Measurements from ENCODE around the gene BGN.

The BGN gene
- 0 reads per million in 4 experiments for total RNA-seq

DNA sequence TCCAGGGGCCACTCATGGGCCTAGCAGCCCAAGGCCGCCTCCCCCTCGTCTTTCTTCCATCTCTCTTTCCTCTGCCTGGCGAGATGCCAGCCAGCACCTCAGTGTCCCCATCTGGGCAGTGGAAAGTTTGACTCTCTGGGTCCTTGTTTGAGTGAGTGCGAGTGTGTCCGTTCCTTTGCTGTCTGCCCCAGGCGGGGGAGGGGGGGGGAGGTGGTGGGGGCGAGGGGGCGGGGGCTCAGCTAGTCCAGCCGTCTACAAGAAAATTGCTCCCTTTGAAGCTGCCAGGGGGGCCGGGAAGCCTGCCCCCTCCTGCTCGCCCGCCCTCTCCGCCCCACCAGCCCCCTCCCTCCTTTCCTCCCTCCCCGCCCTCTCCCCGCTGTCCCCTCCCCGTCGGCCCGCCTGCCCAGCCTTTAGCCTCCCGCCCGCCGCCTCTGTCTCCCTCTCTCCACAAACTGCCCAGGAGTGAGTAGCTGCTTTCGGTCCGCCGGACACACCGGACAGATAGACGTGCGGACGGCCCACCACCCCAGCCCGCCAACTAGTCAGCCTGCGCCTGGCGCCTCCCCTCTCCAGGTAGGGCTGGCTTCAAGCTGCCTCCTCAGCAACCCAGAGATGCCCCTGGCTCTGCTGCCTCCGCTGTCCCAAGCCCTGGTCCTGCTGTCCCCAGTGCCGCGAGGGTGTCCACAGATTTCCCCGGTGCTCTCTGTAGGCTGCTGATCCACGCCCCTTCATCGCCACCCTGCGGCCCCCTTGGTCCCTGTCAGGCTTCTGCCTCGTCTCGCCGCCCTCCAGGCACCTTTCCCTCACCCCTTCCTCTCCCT, at the start of gene BGN:
BGN (plus strand) TSS at position 440 of the 821 bp plus-strand sequence. CDS start 9,652 bp downstream, outside the sequence.
- no peak for DNase-seq

DNA sequence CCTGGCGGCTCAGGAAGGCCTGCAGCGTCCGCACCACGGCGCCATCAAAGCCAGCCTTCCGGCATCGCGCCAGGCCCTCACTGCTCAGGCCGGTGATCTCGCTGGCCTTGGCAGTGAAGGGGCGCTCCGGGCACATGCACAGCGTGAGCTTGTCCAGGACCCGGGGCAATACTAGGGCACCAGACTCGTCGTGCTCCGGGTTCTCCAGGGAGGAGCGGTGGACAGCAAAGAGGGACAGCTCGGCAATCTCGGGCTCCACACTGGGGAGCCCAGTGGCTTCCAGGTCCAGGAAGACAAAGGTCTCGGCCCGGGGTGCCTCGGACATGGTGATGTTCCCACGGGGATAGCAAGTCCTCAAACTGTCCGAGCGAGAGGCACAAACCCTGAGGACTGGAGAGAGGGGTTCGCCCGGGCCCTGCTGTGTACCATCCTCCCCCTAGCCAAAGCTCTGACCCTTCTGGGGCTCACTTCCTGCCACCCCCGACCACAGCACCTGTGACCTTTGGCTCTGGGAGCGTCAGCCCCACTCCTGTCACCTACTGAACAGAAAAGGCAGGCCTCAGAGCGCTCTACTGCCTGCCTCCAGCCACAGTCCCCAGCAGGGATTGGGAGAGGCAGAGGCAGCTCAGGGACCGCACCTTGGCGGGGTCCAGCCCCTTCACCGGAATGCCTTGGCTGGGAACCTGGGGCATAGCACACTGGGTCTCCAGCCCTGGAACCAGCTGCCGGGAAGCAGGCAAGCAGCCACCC, 49.5 kb upstream of the BGN start:
- no peak for DNase-seq

DNA sequence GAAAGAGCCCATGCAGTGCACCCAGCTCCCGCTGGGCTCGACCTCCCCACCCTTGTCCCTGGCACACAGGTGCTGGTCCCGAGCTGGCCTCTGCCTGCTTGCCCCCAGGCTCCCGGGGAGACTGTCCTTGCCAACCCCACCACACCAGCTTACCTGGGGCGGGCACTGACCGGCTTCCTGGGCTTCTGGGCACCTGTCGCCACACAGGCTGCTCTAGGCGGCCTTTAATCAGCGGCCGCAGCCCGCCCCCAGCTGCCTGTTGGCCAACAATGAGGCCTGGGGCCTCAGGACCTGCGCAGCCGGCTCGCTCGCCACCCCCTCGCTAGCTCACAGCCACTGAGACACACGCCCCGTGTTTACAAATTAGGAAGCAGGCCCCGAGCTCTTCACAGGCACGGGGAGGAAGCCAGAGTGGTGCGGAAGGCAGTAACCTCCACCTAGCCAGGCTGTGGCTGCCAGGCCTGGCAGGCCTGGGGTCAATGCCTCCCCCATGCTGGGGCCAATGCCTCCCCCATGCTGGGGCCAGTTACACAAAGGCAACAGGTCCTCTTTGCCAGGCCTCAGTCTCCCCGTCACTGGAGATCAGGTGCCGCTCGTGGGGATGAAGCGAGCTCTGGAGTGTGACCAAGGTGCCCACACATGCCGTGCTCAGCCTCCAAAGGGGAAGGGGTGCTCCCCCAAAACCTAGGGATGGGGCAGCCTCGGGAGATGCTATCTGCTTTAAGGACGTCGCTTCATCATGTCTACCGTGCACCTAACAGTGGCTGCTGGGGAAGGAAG, 48.7 kb upstream of the BGN start, which contains the start of gene TREX2:
TREX2 (minus strand) TSS at position 201 of the 780 bp plus-strand sequence. CDS start 626 bp downstream, outside the sequence.
- no peak for DNase-seq

DNA sequence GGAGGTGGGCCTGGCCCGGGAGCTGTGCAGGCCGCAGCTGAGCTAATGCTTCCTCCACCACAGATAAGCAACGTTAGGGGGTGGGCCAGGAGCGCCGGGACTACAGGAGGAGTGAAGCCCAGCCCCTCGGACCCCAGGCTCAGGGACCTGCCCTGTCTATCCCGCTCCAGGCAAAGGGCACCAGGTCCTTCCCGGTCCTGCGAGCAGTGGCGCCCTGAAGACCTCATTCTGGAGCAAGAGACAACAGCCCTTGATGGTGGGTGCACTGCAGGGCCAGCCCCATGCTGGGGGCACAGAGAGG, 48.2 kb upstream of the BGN start:
- no peak for DNase-seq

DNA sequence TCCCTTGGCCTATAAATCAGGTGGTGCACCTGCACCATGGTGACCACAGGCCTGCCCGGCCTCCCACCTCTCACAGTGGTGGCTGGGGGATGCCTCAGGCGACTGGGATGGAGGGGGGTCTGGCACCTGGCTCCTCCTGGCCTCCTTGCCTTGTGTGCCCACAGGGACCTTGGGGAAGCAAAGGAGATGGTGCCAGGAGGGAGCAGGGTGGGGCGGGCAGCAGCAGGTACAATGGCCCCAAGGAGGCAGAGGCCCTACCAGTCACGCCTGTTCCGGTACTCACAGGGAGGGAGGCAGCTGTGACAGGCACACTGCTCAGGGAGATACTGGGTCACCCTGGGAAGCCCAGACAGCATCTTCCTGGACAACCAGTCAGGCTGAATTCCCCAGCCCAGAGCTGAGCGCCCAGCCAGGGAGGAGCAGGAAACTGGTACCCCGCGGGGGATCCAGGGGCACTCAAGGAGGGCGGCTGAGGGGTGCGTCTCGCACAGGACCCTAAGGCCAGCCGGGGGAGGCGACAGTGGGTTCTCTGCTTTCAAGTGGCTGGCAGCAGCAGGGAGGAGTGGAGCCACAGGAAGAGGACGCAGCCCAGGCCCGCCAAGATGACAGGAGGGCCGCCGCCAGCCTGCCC, 47.7 kb upstream of the BGN start:
- no peak for DNase-seq

DNA sequence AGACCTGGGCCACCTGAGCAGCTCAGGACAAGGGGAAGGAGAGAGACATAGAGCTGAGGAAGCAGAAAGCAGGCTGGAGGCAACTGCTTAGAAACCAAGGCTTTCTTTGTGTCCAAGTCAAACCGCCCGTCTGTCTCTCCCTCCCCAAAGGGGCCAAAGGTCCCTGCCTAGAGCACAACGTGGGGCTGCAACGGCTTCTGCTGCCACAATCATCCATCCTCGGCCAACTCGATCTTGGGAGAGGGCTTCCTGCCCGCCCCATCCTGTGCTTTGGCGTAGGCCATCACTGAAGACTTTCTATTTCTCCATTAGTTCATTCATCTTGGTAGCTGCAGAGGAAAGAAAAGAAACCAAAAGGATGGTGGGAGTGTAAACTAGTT, 47.2 kb upstream of the BGN start:
- no peak for DNase-seq

DNA sequence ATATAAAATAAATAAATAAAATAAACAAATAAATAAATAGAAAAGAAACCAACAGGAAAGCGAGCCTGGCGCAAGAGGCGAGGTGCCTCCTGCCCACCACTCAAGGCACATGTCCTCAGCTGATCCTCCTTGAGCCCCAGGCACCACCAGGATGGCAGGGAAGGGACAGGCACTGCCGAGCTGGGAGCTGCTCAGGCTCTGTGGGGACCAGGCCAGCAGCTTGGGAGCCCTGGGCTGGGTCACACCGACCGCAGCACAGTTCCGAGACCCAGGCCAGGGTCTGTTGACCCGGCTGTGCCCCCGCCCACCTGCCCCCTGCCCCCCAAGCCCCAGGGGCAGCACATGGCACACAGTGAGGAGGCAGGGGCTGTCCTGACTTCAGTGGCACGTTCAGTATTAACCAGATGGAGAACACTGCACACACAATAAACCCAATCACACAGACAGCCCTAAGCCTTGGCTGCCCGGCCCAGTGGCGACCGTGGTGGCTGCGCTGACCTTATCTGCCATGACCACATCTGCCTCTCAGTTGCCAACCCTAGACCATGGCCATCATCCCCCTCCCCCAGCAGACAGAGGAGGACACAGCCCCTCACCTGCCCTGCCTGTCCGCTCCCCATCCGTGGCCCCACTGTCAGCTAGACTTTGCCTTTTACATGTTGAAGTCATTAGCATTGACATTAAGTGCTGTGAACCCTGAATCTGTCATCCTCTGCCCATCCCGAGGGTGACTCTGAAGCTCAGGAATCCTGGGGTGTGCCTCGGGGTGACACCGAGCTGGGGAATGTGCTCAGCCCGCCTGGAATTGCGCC, 46.0 kb upstream of the BGN start:
- no peak for DNase-seq

DNA sequence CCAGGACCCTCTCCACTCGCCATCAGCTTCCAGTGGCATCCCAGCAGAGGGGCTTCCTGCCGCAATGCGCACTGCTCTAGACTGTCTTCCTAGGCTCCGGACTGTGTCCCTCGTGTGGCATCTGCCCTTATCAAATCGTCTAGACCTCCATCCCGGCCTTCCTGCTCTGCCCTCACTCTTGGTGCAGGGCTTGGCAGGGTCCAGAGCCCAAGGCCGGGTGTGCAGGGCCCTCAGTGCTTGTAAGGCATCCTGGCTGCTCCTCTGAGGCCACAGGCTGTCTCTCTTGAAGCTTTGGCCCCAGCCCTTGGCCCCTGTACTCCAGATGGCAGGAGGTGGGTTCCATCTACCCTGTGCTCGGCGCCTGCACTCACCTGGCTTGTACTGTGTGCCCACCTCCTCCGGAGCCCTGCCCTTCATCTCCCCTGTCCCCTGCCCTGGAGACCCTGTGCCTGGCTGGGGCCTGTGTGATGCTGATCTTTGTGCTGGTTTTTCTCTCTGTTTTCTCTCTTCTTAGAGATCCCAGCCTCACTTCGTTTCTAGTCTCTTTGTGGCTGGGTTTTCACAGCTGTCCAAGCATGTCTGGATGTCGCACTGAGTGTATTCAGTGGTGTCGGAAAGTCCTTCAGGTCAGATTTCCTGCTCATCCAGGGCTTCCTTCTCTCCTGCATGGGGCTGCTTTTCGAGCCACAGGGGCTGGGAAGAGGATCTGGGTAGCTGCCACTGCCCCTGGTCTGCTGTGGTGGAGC, 45.2 kb upstream of the BGN start:
- DNase-seq, result no peak

DNA sequence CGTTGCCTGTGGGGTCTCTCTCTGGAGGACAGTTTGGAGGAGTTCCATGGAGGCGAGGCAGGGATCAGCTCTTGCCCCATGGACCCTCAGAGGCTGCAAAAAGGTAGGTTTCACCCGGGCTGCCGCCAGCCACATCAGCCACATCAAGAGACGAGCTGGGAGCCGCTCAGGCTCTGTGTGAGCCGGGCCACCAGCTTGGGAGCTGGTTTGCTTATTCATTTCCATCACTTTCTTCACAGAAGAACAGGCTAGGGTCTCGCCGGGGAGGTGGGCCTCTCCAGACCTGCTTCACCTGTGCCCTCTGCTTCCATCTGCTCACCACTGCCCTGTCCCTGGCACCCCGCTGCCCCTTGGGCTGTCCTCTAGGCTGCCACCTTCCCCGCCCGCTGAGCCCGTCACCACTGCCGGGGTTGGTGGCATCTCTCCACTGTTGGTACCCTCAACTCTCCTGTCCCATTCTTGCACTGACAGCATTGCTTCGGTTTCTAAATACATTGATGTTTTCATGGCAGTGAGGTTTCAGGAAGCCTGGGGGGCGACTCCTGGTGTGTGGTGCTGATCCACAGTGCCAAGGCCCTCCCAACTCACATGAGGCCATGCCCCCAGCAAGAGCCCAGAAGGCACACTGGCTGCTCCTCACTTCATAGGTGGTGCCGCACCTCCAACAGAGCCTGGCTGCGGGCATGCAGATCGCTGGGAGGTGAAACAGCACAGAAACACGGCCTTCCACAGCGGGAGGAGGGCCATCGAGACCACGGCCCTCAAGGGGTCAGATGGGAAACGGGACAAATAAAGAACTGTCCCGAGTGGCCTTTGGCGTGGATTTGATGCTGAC, 44.4 kb upstream of the BGN start:
- no peak for DNase-seq

DNA sequence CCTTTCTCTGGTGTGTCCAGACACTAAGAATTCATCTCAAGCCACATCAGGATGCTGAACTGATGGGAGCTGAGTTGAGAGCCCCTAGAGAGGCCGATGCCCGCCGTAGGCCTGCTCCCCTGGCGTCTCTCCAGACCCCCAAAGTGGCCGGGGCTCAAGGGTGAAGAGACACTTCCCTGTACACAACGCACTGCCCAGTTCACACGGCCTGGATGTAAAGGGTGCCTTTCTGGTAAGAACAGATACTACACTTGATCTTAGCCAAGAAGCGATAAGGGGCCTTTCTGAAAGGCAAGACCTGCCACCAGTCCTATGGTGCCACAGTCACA, 43.9 kb upstream of the BGN start:
- DNase-seq, result no peak

DNA sequence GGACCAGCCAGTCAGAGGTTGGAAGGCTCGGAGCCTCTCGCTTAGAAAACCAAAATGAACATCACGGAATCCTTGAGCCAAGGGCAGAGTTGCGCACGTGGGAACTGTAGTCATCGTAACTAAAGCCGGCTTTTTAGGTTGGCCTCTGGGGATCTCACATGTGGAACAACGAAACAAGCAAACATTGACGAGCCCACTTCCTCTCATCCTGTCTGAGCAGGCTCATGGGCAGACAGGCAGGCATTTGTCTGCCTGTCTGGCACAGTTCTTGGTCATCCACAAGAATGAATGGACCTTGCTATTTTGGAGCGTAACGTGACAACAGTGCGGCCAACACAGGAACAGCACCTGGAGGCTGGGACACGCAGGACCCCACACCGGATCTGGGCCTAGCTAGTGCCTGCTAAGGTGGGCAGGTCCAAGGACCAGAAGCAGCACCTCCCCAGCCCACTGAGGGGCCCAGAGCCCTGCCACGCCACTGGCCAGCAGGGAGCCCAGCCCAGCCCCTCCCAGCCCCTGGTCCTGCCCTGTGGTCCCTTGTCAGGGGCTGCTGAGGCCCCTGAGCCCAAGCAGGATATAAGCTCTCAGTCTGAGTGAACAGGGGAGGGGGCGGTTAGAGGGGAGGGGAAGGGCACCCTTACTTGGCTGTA, 39.8 kb upstream of the BGN start:
- no peak for DNase-seq

DNA sequence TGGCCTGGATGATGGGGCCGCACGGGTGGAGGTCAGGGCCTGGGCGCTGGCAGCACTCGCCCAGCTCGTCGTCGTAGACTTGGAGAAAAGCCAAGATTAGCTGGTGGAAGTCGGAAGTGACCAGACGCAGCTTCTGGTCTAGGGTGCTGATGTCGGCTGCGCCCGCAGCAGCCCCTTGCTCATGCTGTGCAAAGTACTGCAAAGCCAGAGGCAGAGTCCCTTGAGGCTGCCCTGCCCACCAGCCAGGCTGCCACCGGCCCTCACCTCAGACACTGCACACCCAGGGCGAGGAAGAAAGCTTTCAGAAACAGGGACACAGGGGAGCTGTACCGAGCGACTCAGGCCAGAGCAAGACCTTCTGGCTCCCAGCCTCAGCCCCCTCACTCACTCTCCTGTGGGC, 39.2 kb upstream of the BGN start:
- no peak for DNase-seq

DNA sequence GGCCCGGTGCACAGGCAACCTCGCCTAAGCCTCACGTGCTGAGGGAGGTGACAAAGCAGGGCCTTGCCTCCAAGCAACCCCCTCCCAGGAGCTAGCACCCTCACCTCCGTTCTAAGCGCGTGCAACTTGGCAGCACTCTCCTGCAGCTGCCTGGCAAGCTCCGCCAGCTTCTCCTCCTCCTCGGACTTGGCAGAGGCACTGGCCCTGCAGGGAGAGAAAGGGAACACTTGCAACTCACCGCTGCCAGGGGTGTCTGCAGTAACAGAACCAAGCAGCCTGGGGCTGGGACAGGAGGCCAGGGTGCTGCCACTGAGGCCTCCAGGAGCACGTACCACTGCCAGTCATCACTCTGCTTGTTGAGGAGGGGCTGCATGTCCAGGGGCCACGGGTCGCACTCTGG, 38.6 kb upstream of the BGN start:
- no peak for DNase-seq

DNA sequence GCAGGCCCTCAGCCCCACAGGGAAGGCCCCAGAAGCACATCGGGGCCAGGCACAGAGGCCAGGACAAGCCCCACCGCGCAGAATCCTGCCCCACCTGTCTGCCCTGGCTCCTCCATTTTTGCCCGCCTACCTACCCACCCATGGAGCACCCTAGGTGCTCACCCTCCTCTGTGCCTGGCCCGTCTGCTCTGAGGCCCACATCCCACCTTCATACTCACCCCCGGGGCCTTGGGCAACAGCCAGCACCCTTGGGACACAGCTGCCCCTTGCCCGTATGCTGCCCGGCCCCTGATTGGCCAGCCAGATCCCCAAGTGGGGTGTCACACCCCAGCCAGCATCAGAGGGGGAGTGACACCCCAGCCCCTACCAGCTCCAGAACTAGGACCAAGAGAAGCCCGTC, 38.1 kb upstream of the BGN start:
- no peak for DNase-seq

DNA sequence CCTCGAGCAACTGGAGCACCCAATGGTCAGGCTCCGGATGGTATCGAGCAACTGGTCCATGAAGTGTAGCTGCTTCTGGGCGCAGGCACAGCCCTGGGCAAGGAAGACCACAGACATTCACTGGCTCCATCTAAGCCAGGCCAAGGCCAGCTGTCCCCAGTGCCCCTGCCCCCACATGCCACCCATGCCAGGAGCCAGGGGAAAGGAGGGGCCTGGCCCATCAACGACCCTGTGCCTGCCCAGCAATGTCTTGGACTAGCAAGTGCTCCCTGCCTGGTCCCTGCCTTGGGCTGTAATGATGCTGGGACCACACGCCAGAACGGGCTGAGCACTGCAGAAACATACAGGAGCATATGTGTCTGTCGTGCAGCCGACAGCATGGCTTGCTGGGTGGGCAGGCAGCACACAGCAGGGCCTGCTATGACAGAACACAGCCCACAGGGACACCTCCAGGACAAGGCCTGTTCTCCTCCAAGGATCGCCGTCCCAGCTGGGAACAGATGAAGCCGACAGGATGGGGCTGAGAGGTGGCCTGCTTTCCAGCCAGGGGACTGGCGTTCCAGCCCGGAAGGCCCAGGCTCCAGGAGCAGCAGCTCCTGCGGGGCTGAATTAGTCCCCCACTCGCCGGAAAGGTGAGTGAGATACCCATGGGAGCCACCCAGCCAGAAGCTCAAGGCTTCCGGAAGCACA, 37.5 kb upstream of the BGN start:
- DNase-seq, result no peak

DNA sequence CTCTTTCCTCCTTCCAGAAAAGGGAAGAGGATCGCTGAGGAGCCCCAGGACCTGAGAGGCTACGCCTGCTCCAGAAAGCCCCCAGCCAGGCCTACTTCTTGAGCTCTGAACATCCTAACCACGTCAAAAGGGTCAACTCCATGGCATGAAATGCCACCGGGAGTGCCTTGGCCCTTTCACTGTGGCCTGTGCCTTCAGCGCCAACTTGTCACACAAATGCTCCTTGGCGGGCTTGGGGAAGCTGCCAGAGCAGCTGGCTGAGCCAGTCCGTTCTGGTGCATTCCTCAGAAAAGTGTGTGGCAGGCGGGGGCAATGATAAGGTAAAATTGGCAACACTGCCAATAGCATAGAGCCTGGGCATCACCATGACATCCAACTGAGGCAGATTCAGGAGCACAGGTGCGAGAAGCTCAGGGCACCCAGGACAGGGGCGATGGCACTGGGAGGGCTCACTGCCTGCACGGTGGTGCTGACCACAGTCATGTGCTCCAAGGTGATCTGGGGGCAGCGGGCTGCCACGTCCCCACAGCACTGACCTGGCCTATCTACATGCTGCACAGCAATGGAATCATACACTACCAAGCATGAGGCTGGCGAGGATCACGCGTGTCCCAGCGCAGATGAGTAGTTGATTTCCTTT, 36.8 kb upstream of the BGN start:
- DNase-seq, result no peak

DNA sequence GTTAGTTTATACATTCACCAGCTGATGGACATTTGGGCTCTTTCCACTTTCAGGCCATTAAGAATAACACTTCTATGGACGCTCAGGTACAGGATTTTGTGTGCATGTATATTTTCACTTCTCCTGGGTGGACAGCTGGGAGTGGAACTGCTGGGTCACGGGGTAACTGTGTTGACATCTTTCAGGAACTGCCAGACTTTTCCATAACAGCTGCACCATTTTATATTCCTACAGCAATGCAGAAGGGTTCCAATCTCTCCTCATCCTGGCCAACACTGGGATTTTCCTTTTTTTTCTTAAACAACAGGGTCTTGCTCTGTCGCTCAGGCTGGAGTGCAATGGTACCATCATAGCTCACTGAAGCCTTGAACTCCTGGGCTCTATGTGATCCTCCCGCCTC, 36.3 kb upstream of the BGN start:
- DNase-seq, result no peak

DNA sequence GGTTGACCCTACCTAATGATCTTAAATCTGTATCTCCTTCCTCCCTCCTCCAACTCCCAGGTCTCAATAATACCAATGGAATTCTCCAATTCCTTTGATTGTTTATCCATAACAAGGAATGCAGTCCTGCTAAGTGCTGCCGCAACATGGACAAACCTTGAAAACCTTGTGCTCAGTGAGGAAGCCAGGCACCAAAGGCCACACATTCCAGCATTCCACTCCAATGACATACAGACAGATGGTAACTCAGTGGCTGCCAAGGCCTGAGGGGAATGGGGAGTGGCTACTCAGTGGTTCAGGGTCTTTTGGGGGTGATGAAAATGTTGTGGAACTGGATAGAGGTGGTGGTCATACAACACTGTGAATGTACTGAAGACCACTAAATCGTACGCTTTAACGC, 34.8 kb upstream of the BGN start:
- DNase-seq, result no peak

DNA sequence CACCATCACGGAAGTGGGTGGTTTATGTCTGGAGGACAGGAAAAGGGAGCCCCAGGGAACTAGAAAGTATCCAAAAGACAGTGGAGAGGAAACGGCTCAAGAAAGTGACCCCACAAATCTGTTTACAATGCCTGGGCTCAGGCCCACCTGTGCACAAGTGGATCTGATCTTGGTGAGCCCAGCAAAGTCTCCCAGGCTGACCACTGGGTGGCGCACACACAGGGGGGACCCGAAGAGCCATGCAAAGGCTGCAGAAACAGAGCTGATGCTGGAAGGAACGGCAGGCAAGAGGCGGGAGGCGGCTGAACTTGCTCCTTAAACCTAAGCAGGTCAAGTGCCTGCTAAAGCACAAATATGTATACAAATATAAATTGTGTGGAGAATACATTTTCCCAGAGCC, 34.0 kb upstream of the BGN start:
- DNase-seq, result peak; percentile 1

Measured in effector CD8-positive, alpha-beta T cell (primary cell).